Mesendoderm (in vitro differentiated cells): ENCODE results near the gene SVBP.

Experiments used
- DNase-seq: peaks from one replicate; pipeline ENCODE4 v3.0.0; 2013
- H2AK5ac ChIP-seq: 2 replicates; pipeline ENCODE4 v1.6.1; 2013; ENCODE audit warnings: low read length, inconsistent platforms
- H2BK120ac ChIP-seq: 2 replicates; pipeline ENCODE4 v1.6.1; 2013; ENCODE audit warnings: low read depth, mild to moderate bottlenecking, low read length, moderate library complexity, mixed read lengths
- H2BK15ac ChIP-seq: replicated peaks from 2 replicates; pipeline ENCODE4 v1.6.1; 2013; ENCODE audit warnings: low read depth, mild to moderate bottlenecking, moderate library complexity
- H2BK5ac ChIP-seq: 2 replicates; pipeline ENCODE4 v1.6.1; 2013; ENCODE audit warnings: low read length, inconsistent platforms
- H3K18ac ChIP-seq: 2 replicates; pipeline ENCODE4 v1.6.1; 2013; ENCODE audit warnings: mild to moderate bottlenecking, low read length, mixed read lengths
- H3K23ac ChIP-seq: one replicate; pipeline ENCODE4 v1.6.1; 2013; ENCODE audit warnings: low read length
- H3K27ac ChIP-seq: 2 replicates; pipeline ENCODE4 v1.5.1; 2013; ENCODE audit warnings: low read depth, mild to moderate bottlenecking, inconsistent platforms, low read length, moderate library complexity
- H3K27me3 ChIP-seq: 2 replicates; pipeline ENCODE4 v1.6.1; 2013; ENCODE audit warnings: low read length, control low read depth, mild to moderate bottlenecking, inconsistent platforms; ENCODE audit not compliant: insufficient read depth, poor library complexity
- H3K36me3 ChIP-seq: 2 replicates; pipeline ENCODE4 v1.6.1; 2013; ENCODE audit warnings: low read length, inconsistent platforms; ENCODE audit not compliant: control insufficient read depth, insufficient read depth
- H3K4ac ChIP-seq: one replicate; pipeline ENCODE4 v1.6.1; 2013; ENCODE audit warnings: low read depth, mild to moderate bottlenecking, low read length, moderate library complexity
- H3K4me1 ChIP-seq: 2 replicates; pipeline ENCODE4 v1.6.1; 2013; ENCODE audit warnings: low read depth, low read length, inconsistent platforms; ENCODE audit not compliant: control insufficient read depth
- H3K4me2 ChIP-seq: 2 replicates; pipeline ENCODE4 v1.6.1; 2013; ENCODE audit warnings: low read length
- H3K4me3 ChIP-seq: 2 replicates; pipeline ENCODE4 v1.5.1; 2013; ENCODE audit warnings: mild to moderate bottlenecking, low read length
- H3K56ac ChIP-seq: one replicate; pipeline ENCODE4 v1.6.1; 2013; ENCODE audit warnings: low read length
- H3K79me1 ChIP-seq: 2 replicates; pipeline ENCODE4 v1.6.1; 2013; ENCODE audit warnings: low read length, inconsistent platforms
- H3K79me2 ChIP-seq: 2 replicates; pipeline ENCODE4 v1.6.1; 2013; ENCODE audit warnings: mild to moderate bottlenecking, low read length; ENCODE audit not compliant: control insufficient read depth, insufficient read depth
- H3K9ac ChIP-seq: 2 replicates; pipeline ENCODE4 v1.6.1; 2013; ENCODE audit warnings: low read length, inconsistent platforms
- H4K5ac ChIP-seq: one replicate; pipeline ENCODE4 v1.6.1; 2013; ENCODE audit warnings: low read length
- H4K8ac ChIP-seq: one replicate; pipeline ENCODE4 v1.6.1; 2013; ENCODE audit warnings: low read depth, mild to moderate bottlenecking, control low read depth, low read length, moderate library complexity
- WGBS: extraction: QIAGEN DNeasy Blood & Tissue Kit; methylation state at CpG from one replicate; pipeline ENCODE4 v1.1.7; 2013; ENCODE audit warnings: low lambda C conversion rate, missing lambda C conversion rate; ENCODE audit not compliant: insufficient coverage; ENCODE audit errors: extremely low coverage; 5-methylcytosine and 5-hydroxymethylcytosine counted together

Gene SVBP

GRCh38 chr1:42832641-42833240, 15.5 kb upstream of the SVBP start:
- WGBS = no CpG with 5 or more reads among the region's 3 CpGs
- Histone ChIP-seq H4K5ac (no peak overlapping the region), H4K8ac (no peak overlapping the region), H3K9ac (no peak overlapping the region), H3K27ac (no peak overlapping the region), H3K4me3 (no peak overlapping the region), H3K23ac (no peak overlapping the region), H2BK15ac (no peak overlapping the region), H3K79me1 (no peaks in the 10 kb centered on the region), H3K4ac (no peak overlapping the region), H3K36me3 (no peaks in the 10 kb centered on the region), H2BK5ac (no peak overlapping the region), H3K79me2 (no peaks in the 10 kb centered on the region), H2AK5ac (no peak overlapping the region), H3K56ac (no peak overlapping the region), H3K4me2 (no peak overlapping the region), H2BK120ac (no peak overlapping the region), H3K4me1 (peaks cover 11% of the 10 kb centered on the region), H3K18ac (no peak overlapping the region), H3K27me3 (no peaks in the 10 kb centered on the region)
- DNase-seq = no peak

- H3K27ac ChIP-seq = no peak overlapping the region
Measured at GRCh38 chr1:42831273-42831672, 14.1 kb upstream of the SVBP start.

GRCh38 chr1:42830631-42831030, 13.4 kb upstream of the SVBP start:
- H2AK5ac ChIP-seq = no peak overlapping the region
- no peak overlapping the region for H2BK5ac ChIP-seq
- H3K23ac ChIP-seq = no peak overlapping the region
- no peak overlapping the region for H3K56ac ChIP-seq
- DNase-seq = peak; percentile 13
- H3K79me1 ChIP-seq = no peaks in the 10 kb centered on the region
- no peaks in the 10 kb centered on the region for H3K27me3 ChIP-seq
- H3K9ac ChIP-seq = no peak overlapping the region
- H3K27ac ChIP-seq = no peak overlapping the region
- WGBS = no CpG with 5 or more reads among the region's 17 CpGs
- H4K5ac ChIP-seq = no peak overlapping the region
- H3K4ac ChIP-seq = no peak overlapping the region
- peaks cover 10% of the 10 kb centered on the region for H3K4me1 ChIP-seq
- H3K79me2 ChIP-seq = no peaks in the 10 kb centered on the region
- no peak overlapping the region for H2BK120ac ChIP-seq
- no peak overlapping the region for H2BK15ac ChIP-seq
- H4K8ac ChIP-seq = no peak overlapping the region
- H3K4me2 ChIP-seq = no peak overlapping the region
- H3K18ac ChIP-seq = no peak overlapping the region
- H3K36me3 ChIP-seq = no peaks in the 10 kb centered on the region
- no peak overlapping the region for H3K4me3 ChIP-seq

More at GRCh38 chr1:42831273-42831672, 14.1 kb upstream of the SVBP start:
- Histone ChIP-seq H3K23ac (no peak overlapping the region), H2AK5ac (no peak overlapping the region), H3K18ac (no peak overlapping the region), H2BK5ac (no peak overlapping the region), H3K4me3 (no peak overlapping the region), H3K79me1 (no peaks in the 10 kb centered on the region), H2BK15ac (no peak overlapping the region), H3K4ac (no peak overlapping the region), H3K36me3 (no peaks in the 10 kb centered on the region), H3K9ac (no peak overlapping the region), H3K56ac (no peak overlapping the region), H4K5ac (no peak overlapping the region), H2BK120ac (no peak overlapping the region), H3K4me2 (no peak overlapping the region), H4K8ac (no peak overlapping the region), H3K4me1 (peaks cover 11% of the 10 kb centered on the region), H3K27me3 (no peaks in the 10 kb centered on the region), H3K79me2 (no peaks in the 10 kb centered on the region)
- peak; percentile 63 for DNase-seq

DNA sequence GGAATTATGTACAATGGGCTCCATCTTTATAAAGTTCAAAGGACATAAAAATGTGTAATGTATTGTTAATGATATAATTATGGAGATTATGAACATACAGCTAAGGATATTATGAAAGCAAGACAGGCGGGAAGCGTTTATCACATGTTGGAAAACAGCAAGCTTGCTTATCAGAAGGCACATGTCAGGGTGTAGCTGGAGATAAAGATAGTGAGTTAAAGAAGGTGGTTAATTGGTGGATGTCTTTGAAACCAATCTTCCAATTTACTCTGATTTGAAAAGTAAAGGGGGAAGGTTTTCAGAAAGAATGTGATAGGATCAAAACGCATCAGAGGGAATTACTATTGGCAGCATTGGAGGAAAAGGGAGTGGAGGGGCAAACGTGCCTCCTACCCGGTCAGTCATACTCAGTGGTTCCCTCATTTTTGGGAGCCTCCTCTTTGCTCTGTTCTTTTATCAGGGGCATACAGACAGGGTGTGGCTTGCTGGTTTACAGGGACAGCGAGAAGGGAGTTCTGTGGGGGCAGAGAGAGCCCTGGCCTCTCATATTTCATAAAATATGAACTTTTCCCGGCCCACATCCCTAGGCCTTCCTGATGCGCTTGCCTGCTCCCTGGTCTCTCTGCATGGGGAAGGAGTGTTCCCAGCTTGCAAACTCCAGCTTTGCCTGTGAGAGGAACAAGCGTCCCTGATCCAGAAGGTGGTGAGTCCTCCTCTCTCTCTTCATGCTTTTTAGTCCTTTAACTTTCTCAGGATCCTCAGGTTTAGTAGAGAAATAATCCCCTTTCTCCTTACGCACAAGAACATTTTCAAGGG, 8.0 kb upstream of the SVBP start:
- Histone ChIP-seq H4K5ac (no peak overlapping the region), H2BK120ac (no peak overlapping the region), H3K4ac (no peak overlapping the region), H3K4me3 (no peak overlapping the region), H3K56ac (no peak overlapping the region), H3K79me2 (no peaks in the 10 kb centered on the region), H3K79me1 (no peaks in the 10 kb centered on the region), H3K23ac (no peak overlapping the region), H2AK5ac (no peak overlapping the region), H2BK15ac (no peak overlapping the region), H3K27ac (no peak overlapping the region), H3K36me3 (no peaks in the 10 kb centered on the region), H3K4me1 (no peaks in the 10 kb centered on the region), H3K27me3 (no peaks in the 10 kb centered on the region), H3K18ac (no peak overlapping the region), H4K8ac (no peak overlapping the region), H3K9ac (no peak overlapping the region), H2BK5ac (no peak overlapping the region), H3K4me2 (no peak overlapping the region)
- 100% methylated on average over 1 of the region's 10 CpGs for WGBS
- peak; percentile 42 for DNase-seq

DNA sequence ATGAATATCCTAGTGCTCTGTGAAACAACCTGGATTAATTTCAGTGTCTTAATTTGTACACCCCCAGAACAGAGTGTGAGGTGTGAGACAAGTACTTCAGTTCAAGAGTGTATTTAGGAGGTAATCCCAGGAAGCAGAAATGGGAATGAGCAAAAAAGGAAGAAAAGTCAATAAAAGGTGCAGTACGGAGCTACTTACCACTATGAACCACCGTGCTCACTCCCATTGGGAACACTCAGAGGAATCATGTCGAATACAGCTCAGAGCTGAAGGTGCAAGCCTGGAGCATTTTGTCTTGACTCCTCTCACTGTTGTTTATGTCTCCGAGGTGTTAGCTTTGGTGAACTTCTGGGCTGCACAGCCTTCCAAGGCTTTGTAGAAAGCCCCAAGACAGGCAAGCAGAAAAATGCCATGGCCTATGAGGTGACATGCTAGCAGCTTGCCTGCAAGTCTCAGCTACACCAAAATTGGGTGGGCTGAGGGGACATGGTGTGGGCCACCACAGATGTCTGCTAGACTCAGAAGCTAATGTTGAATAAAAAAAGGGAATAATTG, 7.4 kb upstream of the SVBP start:
- DNase-seq = peak; percentile 12
- no peak overlapping the region for H3K9ac ChIP-seq
- no peaks in the 10 kb centered on the region for H3K27me3 ChIP-seq
- H2BK15ac ChIP-seq = no peak overlapping the region
- no peak overlapping the region for H3K56ac ChIP-seq
- no peak overlapping the region for H2BK5ac ChIP-seq
- no peaks in the 10 kb centered on the region for H3K79me2 ChIP-seq
- H3K79me1 ChIP-seq = no peaks in the 10 kb centered on the region
- no peak overlapping the region for H3K23ac ChIP-seq
- no peak overlapping the region for H3K4me3 ChIP-seq
- no peak overlapping the region for H3K4ac ChIP-seq
- no peak overlapping the region for H2BK120ac ChIP-seq
- no peak overlapping the region for H3K27ac ChIP-seq
- H3K36me3 ChIP-seq = no peaks in the 10 kb centered on the region
- no peak overlapping the region for H3K18ac ChIP-seq
- no CpG with 5 or more reads among the region's 4 CpGs for WGBS
- no peaks in the 10 kb centered on the region for H3K4me1 ChIP-seq
- H4K5ac ChIP-seq = no peak overlapping the region
- no peak overlapping the region for H3K4me2 ChIP-seq
- H2AK5ac ChIP-seq = no peak overlapping the region
- H4K8ac ChIP-seq = no peak overlapping the region
